ENCODE measurements around the gene CAMSAP2. TPM values are rescaled to one million over a fixed set of nuclear protein-coding genes. Genes with fewer than 3 reads are reported as not detected.

The CAMSAP2 gene
- polyA plus RNA-seq, 1 of the 3 experiments (the other 2 are of a cell fraction), result 5.5 TPM

GRCh38 chr1:200708769-200709168, 29.9 kb upstream of the CAMSAP2 start (continued):
- no peak for TF ChIP-seq TEAD4 (IDR thresholded peaks at IDR 0.05; ENCODE audit: borderline replicate concordance, insufficient read depth)

- no peak overlapping the region for H3K4me2 ChIP-seq
- H3K4me3 ChIP-seq (ENCODE audit: low read depth in 2 of 2, low read length in 1 of 2), result no peak overlapping the region
- no peak for DNase-seq
- H3F3A ChIP-seq (replicated peaks; ENCODE audit: insufficient read depth), result peaks cover 8% of the 10 kb centered on the region
- ChIA-PET POLR2A (no interaction called here), CTCF (no interaction called here)
- no peaks in the 10 kb centered on the region for H3K36me3 ChIP-seq (replicated peaks in 1 of 2; ENCODE audit: control insufficient read depth in 1 of 2, insufficient read depth in 2 of 2, low read length in 1 of 2)
- H3K9ac ChIP-seq, result no peak overlapping the region
- 90% methylated on average over 2 of the region's 2 CpGs for WGBS (ENCODE audit: low lambda C conversion rate)
- H3K79me2 ChIP-seq (ENCODE audit: insufficient read depth), result no peaks in the 10 kb centered on the region
- no peak for TF ChIP-seq CTCF (IDR thresholded peaks at IDR 0.05)
- no peaks in the 10 kb centered on the region for H4K20me1 ChIP-seq (ENCODE audit: insufficient read depth)
- no peaks in the 10 kb centered on the region for H3K27me3 ChIP-seq (ENCODE audit: insufficient read depth)
- H2AFZ ChIP-seq (ENCODE audit: low read depth), result no peak overlapping the region
- no peaks in the 10 kb centered on the region for H3K9me2 ChIP-seq
- no peak overlapping the region for H3K27ac ChIP-seq (ENCODE audit: low read depth in 2 of 2, low read length in 1 of 2)
- H3K4me1 ChIP-seq (ENCODE audit: control insufficient read depth in 1 of 2, insufficient read depth in 2 of 2, low read depth in 1 of 2, low read length in 1 of 2), result peaks cover under 1 to 7% of the 10 kb centered on the region in 2 experiments; a peak in 2 of 4 replicates
- no peaks in the 10 kb centered on the region for H3K9me3 ChIP-seq
Observed at GRCh38 chr1:200710166-200710565, 28.5 kb upstream of the CAMSAP2 start.

- Histone ChIP-seq H4K20me1 (ENCODE audit: insufficient read depth) (no peaks in the 10 kb centered on the region), H3K9me2 (no peaks in the 10 kb centered on the region), H3K9ac (no peak overlapping the region), H3K4me1 (ENCODE audit: control insufficient read depth in 1 of 2, insufficient read depth in 2 of 2, low read depth in 1 of 2, low read length in 1 of 2) (no peaks in the 10 kb centered on the region), H3K9me3 (no peaks in the 10 kb centered on the region), H3K36me3 (replicated peaks in 1 of 2; ENCODE audit: control insufficient read depth in 1 of 2, insufficient read depth in 2 of 2, low read length in 1 of 2) (no peaks in the 10 kb centered on the region), H2AFZ (ENCODE audit: low read depth) (no peak overlapping the region), H3F3A (replicated peaks; ENCODE audit: insufficient read depth) (no peaks in the 10 kb centered on the region), H3K4me3 (ENCODE audit: low read depth in 2 of 2, low read length in 1 of 2) (no peak overlapping the region), H3K27ac (ENCODE audit: low read depth in 2 of 2, low read length in 1 of 2) (no peak overlapping the region), H3K4me2 (no peak overlapping the region), H3K79me2 (ENCODE audit: insufficient read depth) (no peaks in the 10 kb centered on the region), H3K27me3 (ENCODE audit: insufficient read depth) (no peaks in the 10 kb centered on the region)
- POLR2A ChIA-PET, result interaction anchor here (0.7 kb wide), 1 partner anchor 15 kb away, joined by 3 read pairs; no protein-coding TSS in a partner anchor
- no peak for DNase-seq
- CTCF ChIA-PET, result no interaction called here
- TF ChIP-seq TCF12 (IDR thresholded peaks at IDR 0.05) (no peak), RXRA (IDR thresholded peaks at IDR 0.05; ENCODE audit: borderline replicate concordance, low read depth) (no peak), CTCF (IDR thresholded peaks at IDR 0.05) (no peak), EZH2phosphoT487 (IDR thresholded peaks at IDR 0.05; ENCODE audit: borderline replicate concordance, low read depth) (no peak), USF2 (IDR thresholded peaks at IDR 0.05; ENCODE audit: borderline replicate concordance, low read depth, low read length) (no peak), RAD21 (IDR thresholded peaks at IDR 0.05; ENCODE audit: low read length) (no peak), FOSL2 (IDR thresholded peaks at IDR 0.05; ENCODE audit: borderline replicate concordance, low read depth) (no peak), GATA2 (CRISPR knock-in tag; IDR thresholded peaks at IDR 0.05) (no peak), USF1 (IDR thresholded peaks at IDR 0.05; ENCODE audit: borderline replicate concordance, low read depth) (no peak), NRF1 (IDR thresholded peaks at IDR 0.05; ENCODE audit: low read depth, low read length) (no peak), MAX (IDR thresholded peaks at IDR 0.05; ENCODE audit: low read depth) (no peak)
- WGBS (ENCODE audit: low lambda C conversion rate), result 94% methylated on average over 2 of the region's 2 CpGs
Observed at GRCh38 chr1:200714504-200715187, 24.0 kb upstream of the CAMSAP2 start.
